Trophoblast cell (in vitro differentiated cells and primary cell): ENCODE results near the gene LRRC39.

Experiments
- DNase-seq, 2 donors: peaks; one replicate each; pipeline ENCODE4 v3.0.0-alpha.2; 2016
- H2AFZ ChIP-seq: 2 replicates; pipeline ENCODE4 v1.6.1; 2013; ENCODE audit warnings: low read length, moderate library complexity, mild to moderate bottlenecking; ENCODE audit not compliant: insufficient read depth, poor library complexity
- H2AK5ac ChIP-seq: 2 replicates; pipeline ENCODE4 v1.6.1; 2013; ENCODE audit warnings: mild to moderate bottlenecking, low read length
- H2BK120ac ChIP-seq: 2 replicates; pipeline ENCODE4 v1.6.1; 2013; ENCODE audit warnings: low read length, mild to moderate bottlenecking, moderate library complexity; ENCODE audit not compliant: insufficient read depth, poor library complexity
- H2BK12ac ChIP-seq: 2 replicates; pipeline ENCODE4 v1.6.1; 2013; ENCODE audit warnings: mild to moderate bottlenecking, low read length, moderate library complexity
- H2BK5ac ChIP-seq: 2 replicates; pipeline ENCODE4 v1.6.1; 2013; ENCODE audit warnings: low read length, low read depth, moderate library complexity, mild to moderate bottlenecking; ENCODE audit not compliant: poor library complexity
- H3K14ac ChIP-seq: 2 replicates; pipeline ENCODE4 v1.6.1; 2013; ENCODE audit warnings: mild to moderate bottlenecking, low read length
- H3K18ac ChIP-seq: 2 replicates; pipeline ENCODE4 v1.6.1; 2013; ENCODE audit warnings: mild to moderate bottlenecking, low read length
- H3K23ac ChIP-seq: 2 replicates; pipeline ENCODE4 v1.6.1; 2013; ENCODE audit warnings: low read length
- H3K27ac ChIP-seq: 2 replicates; pipeline ENCODE4 v1.5.1; 2013; ENCODE audit warnings: low read depth, mild to moderate bottlenecking, inconsistent platforms, low read length, moderate library complexity
- H3K27me3 ChIP-seq: 2 replicates; pipeline ENCODE4 v1.6.1; 2013; ENCODE audit warnings: inconsistent platforms, mild to moderate bottlenecking, low read length, moderate library complexity; ENCODE audit not compliant: insufficient read depth
- H3K36me3 ChIP-seq, 2 experiments: 1 replicate in 1 of 2; 2 replicates in 1 of 2; pipeline ENCODE4 v1.6.1; 2013; ENCODE audit warnings: low read length in 2 of 2, mild to moderate bottlenecking in 2 of 2, moderate library complexity in 1 of 2; ENCODE audit not compliant: insufficient read depth in 2 of 2, control insufficient read depth in 1 of 2
- H3K4ac ChIP-seq: 2 replicates; pipeline ENCODE4 v1.6.1; 2013; ENCODE audit warnings: low read depth, mild to moderate bottlenecking, low read length, moderate library complexity
- H3K4me1 ChIP-seq, 2 experiments: 1 replicate in 1 of 2; 2 replicates in 1 of 2; pipeline ENCODE4 v1.6.1; 2013; ENCODE audit warnings: low read length in 2 of 2, mild to moderate bottlenecking in 2 of 2, moderate library complexity in 1 of 2; ENCODE audit not compliant: insufficient read depth in 2 of 2, control insufficient read depth in 1 of 2
- H3K4me2 ChIP-seq: 2 replicates; pipeline ENCODE4 v1.6.1; 2013; ENCODE audit warnings: inconsistent platforms, mild to moderate bottlenecking, low read length, moderate library complexity
- H3K4me3 ChIP-seq: 2 replicates; pipeline ENCODE4 v1.5.1; 2013; ENCODE audit warnings: mild to moderate bottlenecking, low read depth, low read length, inconsistent platforms
- H3K79me1 ChIP-seq: one replicate; pipeline ENCODE4 v1.6.1; 2013; ENCODE audit warnings: low read length
- H3K79me2 ChIP-seq: 2 replicates; pipeline ENCODE4 v1.6.1; 2013; ENCODE audit warnings: low read length, mild to moderate bottlenecking; ENCODE audit not compliant: control insufficient read depth, insufficient read depth, poor library complexity
- H3K9ac ChIP-seq: 2 replicates; pipeline ENCODE4 v1.6.1; 2013; ENCODE audit warnings: mild to moderate bottlenecking, low read length
- H3K9me3 ChIP-seq: 2 replicates; pipeline ENCODE4 v1.6.1; 2013; ENCODE audit warnings: low read depth, mild to moderate bottlenecking, control low read depth, inconsistent platforms, low read length; ENCODE audit not compliant: insufficient read depth
- H4K12ac ChIP-seq: 2 replicates; pipeline ENCODE4 v1.6.1; 2013; ENCODE audit warnings: low read depth, mild to moderate bottlenecking, low read length, moderate library complexity
- H4K8ac ChIP-seq: 2 replicates; pipeline ENCODE4 v1.6.1; 2013; ENCODE audit warnings: low read depth, mild to moderate bottlenecking, low read length, moderate library complexity
- H4K91ac ChIP-seq: one replicate; pipeline ENCODE4 v1.6.1; 2013; ENCODE audit warnings: low read depth, mild to moderate bottlenecking, low read length, moderate library complexity
- WGBS: extraction: QIAGEN DNeasy Blood & Tissue Kit; methylation state at CpG from one replicate; pipeline ENCODE4 v1.1.7; 2013; ENCODE audit warnings: missing lambda C conversion rate; ENCODE audit not compliant: insufficient read length, insufficient coverage; ENCODE audit errors: extremely low coverage; 5-methylcytosine and 5-hydroxymethylcytosine counted together

LRRC39 gene

DNA sequence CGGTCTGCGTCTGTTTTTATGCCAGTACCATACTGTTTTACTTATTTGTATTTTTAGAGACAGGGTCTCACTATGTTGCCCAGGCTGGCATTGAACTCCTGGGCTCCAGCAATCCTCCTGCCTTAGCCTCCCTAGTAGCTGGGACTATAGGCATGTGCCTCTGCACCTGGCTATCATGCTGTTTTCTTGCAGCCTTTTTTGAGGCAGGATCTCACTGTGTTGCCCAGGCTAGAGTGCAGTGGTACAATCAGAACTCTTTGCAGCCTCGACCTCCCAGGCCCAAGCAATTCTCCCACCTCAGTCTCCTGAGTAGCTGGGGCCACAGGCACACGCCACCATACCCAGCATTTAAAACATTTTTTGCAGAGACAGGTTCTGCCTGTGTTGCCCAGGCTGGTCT, 5.3 kb upstream of the LRRC39 start:
- no peak overlapping the region for H4K91ac ChIP-seq
- no CpG with 5 or more reads among the region's 4 CpGs for WGBS
- H2BK120ac ChIP-seq = no peak overlapping the region
- no peak overlapping the region for H3K4me3 ChIP-seq
- H3K36me3 ChIP-seq = no peaks in the 10 kb centered on the region
- no peak overlapping the region for H3K14ac ChIP-seq
- H3K4ac ChIP-seq = no peak overlapping the region
- H4K8ac ChIP-seq = no peak overlapping the region
- H4K12ac ChIP-seq = no peak overlapping the region
- H3K4me1 ChIP-seq = no peaks in the 10 kb centered on the region
- H3K9me3 ChIP-seq = no peaks in the 10 kb centered on the region
- H3K4me2 ChIP-seq = no peak overlapping the region
- H3K79me1 ChIP-seq = no peaks in the 10 kb centered on the region
- no peak overlapping the region for H2BK12ac ChIP-seq
- H3K27ac ChIP-seq = no peak overlapping the region
- no peak overlapping the region for H2AK5ac ChIP-seq
- no peak overlapping the region for H3K23ac ChIP-seq
- no peak for DNase-seq
- H3K79me2 ChIP-seq = no peaks in the 10 kb centered on the region
- no peak overlapping the region for H2AFZ ChIP-seq
- H2BK5ac ChIP-seq = no peak overlapping the region
- H3K9ac ChIP-seq = no peak overlapping the region
- no peaks in the 10 kb centered on the region for H3K27me3 ChIP-seq
- H3K18ac ChIP-seq = no peak overlapping the region

DNA sequence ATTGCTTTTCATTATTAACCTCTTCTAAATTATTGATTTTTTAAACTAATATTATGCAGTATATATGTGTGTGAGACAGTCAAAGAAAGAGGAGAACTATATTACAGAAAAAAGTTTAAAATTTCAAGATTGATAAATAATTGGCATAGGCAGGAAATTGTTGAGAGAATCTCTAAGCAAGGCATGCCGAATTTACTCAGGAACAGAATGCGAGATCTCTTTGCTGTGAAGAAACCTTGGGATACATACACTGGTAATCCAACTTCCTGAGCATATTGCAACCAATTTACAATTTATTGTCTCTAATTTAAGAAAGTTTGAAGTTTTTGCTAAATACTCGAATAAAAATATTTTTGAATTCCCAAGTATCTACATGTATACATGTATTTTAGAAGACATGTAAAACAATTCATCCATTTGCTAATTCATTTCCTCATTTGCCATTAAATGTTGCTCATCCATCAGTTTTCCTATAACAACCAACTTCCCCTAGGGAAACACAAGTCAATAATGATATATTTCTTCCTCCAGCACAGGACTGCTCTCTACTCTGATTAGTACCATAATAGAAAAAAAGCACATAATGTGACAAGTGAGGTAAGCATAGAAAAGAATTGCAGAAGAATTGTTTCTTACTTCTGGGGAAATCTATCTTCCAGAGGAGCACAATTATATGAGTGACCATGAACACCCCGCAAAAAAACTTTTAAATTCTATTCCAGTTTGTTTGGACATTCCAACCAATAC, 588 bp downstream of the LRRC39 start:
- H3K9ac ChIP-seq = no peak overlapping the region

GRCh38 chr1:100168051-100168450, 10.0 kb downstream of the LRRC39 start:
- H2AFZ ChIP-seq = no peak overlapping the region
- H3K14ac ChIP-seq = no peak overlapping the region
- H3K23ac ChIP-seq = no peak overlapping the region
- H3K27me3 ChIP-seq = no peaks in the 10 kb centered on the region
- H2BK12ac ChIP-seq = no peak overlapping the region
- H4K8ac ChIP-seq = no peak overlapping the region
- no peak overlapping the region for H3K4me3 ChIP-seq
- no peaks in the 10 kb centered on the region for H3K4me1 ChIP-seq
- H2BK5ac ChIP-seq = no peak overlapping the region
- H2AK5ac ChIP-seq = no peak overlapping the region
- no peaks in the 10 kb centered on the region for H3K9me3 ChIP-seq
- no peak overlapping the region for H4K91ac ChIP-seq
- peaks cover 0 to 2% of the 10 kb centered on the region in 2 experiments for H3K36me3 ChIP-seq
- no peaks in the 10 kb centered on the region for H3K79me2 ChIP-seq
- no peak overlapping the region for H3K4me2 ChIP-seq
- no CpG with 5 or more reads among the region's 2 CpGs for WGBS
- no peak overlapping the region for H3K4ac ChIP-seq
- no peak overlapping the region for H3K18ac ChIP-seq
- no peak for DNase-seq
- H2BK120ac ChIP-seq = no peak overlapping the region
- no peaks in the 10 kb centered on the region for H3K79me1 ChIP-seq
- no peak overlapping the region for H4K12ac ChIP-seq
- no peak overlapping the region for H3K27ac ChIP-seq
- no peak overlapping the region for H3K9ac ChIP-seq

More for the DNA sequence above, 588 bp downstream of the LRRC39 start:
- Histone ChIP-seq H3K23ac (no peak overlapping the region), H3K27me3 (no peaks in the 10 kb centered on the region), H3K36me3 (no peaks in the 10 kb centered on the region), H2AK5ac (no peak overlapping the region), H3K4ac (no peak overlapping the region), H3K18ac (no peak overlapping the region), H2AFZ (no peak overlapping the region), H3K4me1 (no peaks in the 10 kb centered on the region), H2BK12ac (no peak overlapping the region), H3K79me1 (no peaks in the 10 kb centered on the region), H2BK5ac (no peak overlapping the region), H3K9me3 (no peaks in the 10 kb centered on the region), H4K91ac (no peak overlapping the region), H3K27ac (no peak overlapping the region), H3K4me2 (no peak overlapping the region), H4K8ac (no peak overlapping the region), H2BK120ac (no peak overlapping the region), H4K12ac (no peak overlapping the region), H3K4me3 (no peak overlapping the region), H3K14ac (no peak overlapping the region), H3K79me2 (no peaks in the 10 kb centered on the region)
- DNase-seq = no peak
- WGBS = no CpG with 5 or more reads among the region's 4 CpGs

GRCh38 chr1:100164702-100165101, 13.4 kb downstream of the LRRC39 start:
- no peak for DNase-seq
- no peak overlapping the region for H4K91ac ChIP-seq
- peaks cover 0 to 2% of the 10 kb centered on the region in 2 experiments for H3K36me3 ChIP-seq
- WGBS = no CpG with 5 or more reads among the region's 5 CpGs
- H2AFZ ChIP-seq = no peak overlapping the region
- no peaks in the 10 kb centered on the region for H3K9me3 ChIP-seq
- no peak overlapping the region for H2BK12ac ChIP-seq
- H3K79me2 ChIP-seq = no peaks in the 10 kb centered on the region
- no peak overlapping the region for H3K23ac ChIP-seq
- no peak overlapping the region for H3K14ac ChIP-seq
- H3K4me3 ChIP-seq = no peak overlapping the region
- H3K4me2 ChIP-seq = no peak overlapping the region
- no peak overlapping the region for H2AK5ac ChIP-seq
- no peak overlapping the region for H3K18ac ChIP-seq
- H3K27ac ChIP-seq = no peak overlapping the region
- H2BK120ac ChIP-seq = no peak overlapping the region
- H3K79me1 ChIP-seq = no peaks in the 10 kb centered on the region
- H3K9ac ChIP-seq = no peak overlapping the region
- H4K8ac ChIP-seq = no peak overlapping the region
- H3K27me3 ChIP-seq = no peaks in the 10 kb centered on the region
- no peak overlapping the region for H3K4ac ChIP-seq
- no peaks in the 10 kb centered on the region for H3K4me1 ChIP-seq
- no peak overlapping the region for H2BK5ac ChIP-seq
- H4K12ac ChIP-seq = no peak overlapping the region
